Measurements from ENCODE around the gene ERI2. TPM values are rescaled to one million over a fixed set of nuclear protein-coding genes. Genes with fewer than 3 reads are reported as not detected.

The ERI2 gene
- total and polyA plus RNA-seq, 2 of the 13 experiments (the other 11 are each of a cell fraction or from before 2014, with no cell fraction given), result 17.4 to 41.3 TPM

DNA sequence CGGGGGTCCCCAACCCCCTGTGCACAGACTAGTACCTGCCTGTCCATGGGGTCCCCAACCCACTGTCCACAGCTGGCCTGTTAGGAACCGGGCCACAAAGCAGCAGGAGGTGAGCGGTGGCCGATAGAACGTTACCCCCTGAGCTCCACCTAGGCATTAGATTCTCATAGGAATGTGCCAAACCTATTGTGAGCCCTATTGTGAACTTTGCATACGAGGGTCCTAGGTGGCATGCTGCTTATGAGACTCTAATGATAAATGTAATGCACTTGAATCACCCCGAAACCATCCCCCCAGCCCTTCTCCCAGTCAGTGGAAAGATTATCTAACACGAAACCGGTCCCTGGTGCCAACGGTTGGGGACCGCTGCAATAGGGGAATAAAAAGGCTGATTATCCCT is 1.6 kb upstream of the ERI2 start (continued):
- TF ChIP-seq, protein P1, sequence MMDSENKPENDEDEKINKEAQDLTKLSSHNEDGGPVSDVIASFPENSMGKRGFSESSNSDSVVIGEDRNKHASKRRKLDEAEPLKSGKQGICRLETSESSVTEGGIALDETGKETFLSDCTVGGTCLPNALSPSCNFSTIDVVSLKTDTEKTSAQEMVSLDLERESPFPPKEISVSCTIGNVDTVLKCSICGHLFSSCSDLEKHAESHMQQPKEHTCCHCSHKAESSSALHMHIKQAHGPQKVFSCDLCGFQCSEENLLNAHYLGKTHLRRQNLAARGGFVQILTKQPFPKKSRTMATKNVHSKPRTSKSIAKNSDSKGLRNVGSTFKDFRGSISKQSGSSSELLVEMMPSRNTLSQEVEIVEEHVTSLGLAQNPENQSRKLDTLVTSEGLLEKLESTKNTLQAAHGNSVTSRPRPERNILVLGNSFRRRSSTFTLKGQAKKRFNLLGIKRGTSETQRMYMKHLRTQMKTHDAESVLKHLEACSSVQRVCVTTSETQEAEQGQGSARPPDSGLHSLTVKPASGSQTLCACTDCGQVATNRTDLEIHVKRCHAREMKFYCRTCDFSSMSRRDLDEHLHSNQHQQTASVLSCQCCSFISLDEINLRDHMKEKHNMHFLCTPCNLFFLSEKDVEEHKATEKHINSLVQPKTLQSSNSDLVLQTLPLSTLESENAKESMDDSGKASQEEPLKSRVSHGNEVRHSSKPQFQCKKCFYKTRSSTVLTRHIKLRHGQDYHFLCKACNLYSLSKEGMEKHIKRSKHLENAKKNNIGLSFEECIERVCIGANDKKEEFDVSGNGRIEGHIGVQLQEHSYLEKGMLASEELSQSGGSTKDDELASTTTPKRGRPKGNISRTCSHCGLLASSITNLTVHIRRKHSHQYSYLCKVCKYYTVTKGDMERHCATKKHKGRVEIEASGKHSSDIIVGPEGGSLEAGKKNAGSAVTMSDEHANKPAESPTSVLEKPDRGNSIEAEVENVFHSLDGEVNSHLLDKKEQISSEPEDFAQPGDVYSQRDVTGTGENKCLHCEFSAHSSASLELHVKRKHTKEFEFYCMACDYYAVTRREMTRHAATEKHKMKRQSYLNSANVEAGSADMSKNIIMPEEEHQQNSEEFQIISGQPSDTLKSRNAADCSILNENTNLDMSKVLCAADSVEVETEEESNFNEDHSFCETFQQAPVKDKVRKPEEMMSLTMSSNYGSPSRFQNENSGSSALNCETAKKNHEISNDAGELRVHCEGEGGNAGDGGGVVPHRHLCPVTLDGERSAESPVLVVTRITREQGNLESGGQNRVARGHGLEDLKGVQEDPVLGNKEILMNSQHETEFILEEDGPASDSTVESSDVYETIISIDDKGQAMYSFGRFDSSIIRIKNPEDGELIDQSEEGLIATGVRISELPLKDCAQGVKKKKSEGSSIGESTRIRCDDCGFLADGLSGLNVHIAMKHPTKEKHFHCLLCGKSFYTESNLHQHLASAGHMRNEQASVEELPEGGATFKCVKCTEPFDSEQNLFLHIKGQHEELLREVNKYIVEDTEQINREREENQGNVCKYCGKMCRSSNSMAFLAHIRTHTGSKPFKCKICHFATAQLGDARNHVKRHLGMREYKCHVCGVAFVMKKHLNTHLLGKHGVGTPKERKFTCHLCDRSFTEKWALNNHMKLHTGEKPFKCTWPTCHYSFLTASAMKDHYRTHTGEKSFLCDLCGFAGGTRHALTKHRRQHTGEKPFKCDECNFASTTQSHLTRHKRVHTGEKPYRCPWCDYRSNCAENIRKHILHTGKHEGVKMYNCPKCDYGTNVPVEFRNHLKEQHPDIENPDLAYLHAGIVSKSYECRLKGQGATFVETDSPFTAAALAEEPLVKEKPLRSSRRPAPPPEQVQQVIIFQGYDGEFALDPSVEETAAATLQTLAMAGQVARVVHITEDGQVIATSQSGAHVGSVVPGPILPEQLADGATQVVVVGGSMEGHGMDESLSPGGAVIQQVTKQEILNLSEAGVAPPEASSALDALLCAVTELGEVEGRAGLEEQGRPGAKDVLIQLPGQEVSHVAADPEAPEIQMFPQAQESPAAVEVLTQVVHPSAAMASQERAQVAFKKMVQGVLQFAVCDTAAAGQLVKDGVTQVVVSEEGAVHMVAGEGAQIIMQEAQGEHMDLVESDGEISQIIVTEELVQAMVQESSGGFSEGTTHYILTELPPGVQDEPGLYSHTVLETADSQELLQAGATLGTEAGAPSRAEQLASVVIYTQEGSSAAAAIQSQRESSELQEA (CRISPR knock-in tag; IDR thresholded peaks at IDR 0.05; ENCODE audit: not compliant biosample characterization), result no peak
- TF ChIP-seq, protein P2, sequence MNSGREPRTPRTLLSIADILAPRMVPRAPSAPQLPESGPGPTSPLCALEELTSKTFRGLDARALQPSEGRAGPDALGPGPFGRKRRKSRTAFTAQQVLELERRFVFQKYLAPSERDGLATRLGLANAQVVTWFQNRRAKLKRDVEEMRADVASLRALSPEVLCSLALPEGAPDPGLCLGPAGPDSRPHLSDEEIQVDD (CRISPR knock-in tag; IDR thresholded peaks at IDR 0.05; ENCODE audit: borderline replicate concordance), result no peak
- TF ChIP-seq NFYB (CRISPR knock-in tag; IDR thresholded peaks at IDR 0.05), result no peak
- TF ChIP-seq, protein P3, sequence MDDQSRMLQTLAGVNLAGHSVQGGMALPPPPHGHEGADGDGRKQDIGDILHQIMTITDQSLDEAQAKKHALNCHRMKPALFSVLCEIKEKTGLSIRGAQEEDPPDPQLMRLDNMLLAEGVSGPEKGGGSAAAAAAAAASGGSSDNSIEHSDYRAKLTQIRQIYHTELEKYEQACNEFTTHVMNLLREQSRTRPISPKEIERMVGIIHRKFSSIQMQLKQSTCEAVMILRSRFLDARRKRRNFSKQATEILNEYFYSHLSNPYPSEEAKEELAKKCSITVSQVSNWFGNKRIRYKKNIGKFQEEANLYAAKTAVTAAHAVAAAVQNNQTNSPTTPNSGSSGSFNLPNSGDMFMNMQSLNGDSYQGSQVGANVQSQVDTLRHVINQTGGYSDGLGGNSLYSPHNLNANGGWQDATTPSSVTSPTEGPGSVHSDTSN (CRISPR knock-in tag; IDR thresholded peaks at IDR 0.05; ENCODE audit: borderline replicate concordance), result no peak
- TF ChIP-seq ZBTB38 (CRISPR knock-in tag; IDR thresholded peaks at IDR 0.05), result peak; percentile 87
- no peak for TF ChIP-seq SP140L (CRISPR knock-in tag; IDR thresholded peaks at IDR 0.05; ENCODE audit: borderline replicate concordance)
- 0 out of 2 replicates have a peak, but pooled peaks have one; percentile 23 for TF ChIP-seq ZNF224 (CRISPR knock-in tag; IDR thresholded peaks at IDR 0.05)
- TF ChIP-seq SETDB1 (CRISPR knock-in tag; IDR thresholded peaks at IDR 0.05; ENCODE audit: borderline replicate concordance), result no peak
- TF ChIP-seq ZNF317 (CRISPR knock-in tag; IDR thresholded peaks at IDR 0.05), result no peak
- no peak for TF ChIP-seq ZNF614 (CRISPR knock-in tag; IDR thresholded peaks at IDR 0.05; ENCODE audit: borderline replicate concordance)
- no peak for TF ChIP-seq CHCHD3 (CRISPR knock-in tag; IDR thresholded peaks at IDR 0.05)
- no peak for TF ChIP-seq ZSCAN21 (CRISPR knock-in tag; IDR thresholded peaks at IDR 0.05; ENCODE audit: borderline replicate concordance)
- no peak for TF ChIP-seq HOXA7 (CRISPR knock-in tag; IDR thresholded peaks at IDR 0.05)
- TF ChIP-seq MZF1 (CRISPR knock-in tag; IDR thresholded peaks at IDR 0.05; ENCODE audit: borderline replicate concordance), result 0 out of 2 replicates have a peak, but pooled peaks have one; percentile 73
- no peak for TF ChIP-seq MED1 (CRISPR knock-in tag; IDR thresholded peaks at IDR 0.05)
- 0 out of 2 replicates have a peak, but pooled peaks have one; percentile 25 for TF ChIP-seq POLR2AphosphoS5 (IDR thresholded peaks at IDR 0.05; ENCODE audit: low read depth, low read length)
- TF ChIP-seq, protein P4, sequence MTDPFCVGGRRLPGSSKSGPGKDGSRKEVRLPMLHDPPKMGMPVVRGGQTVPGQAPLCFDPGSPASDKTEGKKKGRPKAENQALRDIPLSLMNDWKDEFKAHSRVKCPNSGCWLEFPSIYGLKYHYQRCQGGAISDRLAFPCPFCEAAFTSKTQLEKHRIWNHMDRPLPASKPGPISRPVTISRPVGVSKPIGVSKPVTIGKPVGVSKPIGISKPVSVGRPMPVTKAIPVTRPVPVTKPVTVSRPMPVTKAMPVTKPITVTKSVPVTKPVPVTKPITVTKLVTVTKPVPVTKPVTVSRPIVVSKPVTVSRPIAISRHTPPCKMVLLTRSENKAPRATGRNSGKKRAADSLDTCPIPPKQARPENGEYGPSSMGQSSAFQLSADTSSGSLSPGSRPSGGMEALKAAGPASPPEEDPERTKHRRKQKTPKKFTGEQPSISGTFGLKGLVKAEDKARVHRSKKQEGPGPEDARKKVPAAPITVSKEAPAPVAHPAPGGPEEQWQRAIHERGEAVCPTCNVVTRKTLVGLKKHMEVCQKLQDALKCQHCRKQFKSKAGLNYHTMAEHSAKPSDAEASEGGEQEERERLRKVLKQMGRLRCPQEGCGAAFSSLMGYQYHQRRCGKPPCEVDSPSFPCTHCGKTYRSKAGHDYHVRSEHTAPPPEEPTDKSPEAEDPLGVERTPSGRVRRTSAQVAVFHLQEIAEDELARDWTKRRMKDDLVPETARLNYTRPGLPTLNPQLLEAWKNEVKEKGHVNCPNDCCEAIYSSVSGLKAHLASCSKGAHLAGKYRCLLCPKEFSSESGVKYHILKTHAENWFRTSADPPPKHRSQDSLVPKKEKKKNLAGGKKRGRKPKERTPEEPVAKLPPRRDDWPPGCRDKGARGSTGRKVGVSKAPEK (CRISPR knock-in tag; IDR thresholded peaks at IDR 0.05; ENCODE audit: borderline replicate concordance), result 0 out of 2 replicates have a peak, but pooled peaks have one; percentile 34

Data from HepG2 (cell line).